T-helper 2 cell (primary cell): ENCODE data around the gene EXOC4.
"Not testable (repeated sequence)": the region's sequence is repeated elsewhere in the genome, so short reads cannot be mapped to it uniquely, and the experiment has no call there.

ENCODE experiments used
- DNase-seq, 5 experiments: peaks; one replicate each; pipeline versions ENCODE4 v3.0.0 to v3.0.0-alpha.2; 2012 to 2022

EXOC4 gene

DNA sequence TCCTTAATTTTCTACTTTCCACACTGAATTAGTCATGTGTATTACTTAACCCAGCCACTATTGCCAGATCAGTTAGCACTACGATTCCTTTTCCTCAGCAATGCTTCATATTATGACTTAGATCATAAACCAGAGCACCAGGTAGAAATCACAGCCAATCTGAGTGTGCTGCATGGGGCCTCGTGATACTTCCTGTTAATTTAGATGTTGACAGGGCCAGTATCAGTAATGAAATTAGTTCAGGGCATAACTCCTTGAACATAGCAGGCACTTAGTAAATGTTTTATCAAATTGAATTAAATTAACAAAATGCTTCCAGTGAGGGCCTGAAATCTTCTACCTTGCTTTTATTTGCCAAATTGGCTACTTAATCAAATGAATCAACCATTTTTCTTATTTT, 705.0 kb downstream of the EXOC4 start:
- no peak for DNase-seq

DNA sequence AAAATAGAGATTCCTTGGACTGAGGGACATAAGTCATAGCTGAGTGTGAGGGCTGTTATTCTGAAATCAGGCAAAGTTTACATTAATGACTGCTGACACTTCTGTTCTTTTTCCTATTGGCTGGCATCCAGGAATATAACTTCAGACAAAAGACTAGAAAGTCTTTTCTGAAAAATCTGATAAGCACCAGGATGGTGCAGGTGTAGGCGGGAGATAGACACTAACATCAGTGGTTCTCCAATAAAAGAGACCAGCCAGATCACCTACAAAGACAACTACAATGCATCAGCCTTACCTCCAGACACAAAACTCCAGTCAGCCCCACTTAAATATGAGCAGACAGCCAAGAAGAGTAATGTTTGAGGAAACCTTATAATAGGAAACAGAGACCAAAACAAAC, 705.9 kb downstream of the EXOC4 start:
- no peak for DNase-seq

DNA sequence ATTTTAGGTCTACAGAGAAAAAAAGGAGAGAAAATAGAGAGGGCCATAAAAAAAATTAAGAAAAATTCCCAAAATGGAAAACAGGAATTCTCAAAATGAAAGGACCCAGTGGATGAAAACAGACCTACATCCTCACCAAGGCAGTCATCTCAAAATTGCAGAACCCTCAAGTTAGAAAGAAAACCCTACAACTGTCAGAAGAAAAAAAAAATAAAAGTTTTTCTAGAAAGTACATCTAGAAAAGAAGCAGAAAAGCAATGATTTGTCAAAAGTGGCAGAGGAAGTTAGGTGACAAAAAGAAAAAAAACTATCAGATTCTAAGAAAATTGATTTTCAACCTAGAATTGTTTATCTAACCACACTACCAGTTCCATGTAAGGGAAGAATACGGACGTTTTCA, 706.6 kb downstream of the EXOC4 start:
- no peak for DNase-seq

DNA sequence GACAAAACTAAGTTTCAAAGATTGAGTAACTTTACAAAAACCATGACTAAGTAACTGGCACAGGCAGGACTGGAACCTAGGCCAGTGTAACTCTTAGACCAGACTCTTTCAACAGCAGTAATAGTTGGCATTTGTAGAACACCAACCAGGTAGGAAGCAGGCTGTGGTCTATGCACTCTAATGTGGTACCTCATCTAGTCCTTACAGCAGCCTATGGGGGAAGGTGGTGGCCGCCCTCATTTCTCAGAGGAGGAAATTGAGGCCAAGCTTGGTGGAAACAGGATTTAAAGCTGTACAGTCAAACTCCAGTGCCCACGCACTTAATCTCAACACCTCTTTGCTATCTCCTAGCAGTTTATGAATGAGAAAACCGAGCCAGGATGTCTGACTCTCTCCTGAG, 708.8 kb downstream of the EXOC4 start:
- DNase-seq = peak in 2 of 5 experiments; percentile 1 to 16

DNA sequence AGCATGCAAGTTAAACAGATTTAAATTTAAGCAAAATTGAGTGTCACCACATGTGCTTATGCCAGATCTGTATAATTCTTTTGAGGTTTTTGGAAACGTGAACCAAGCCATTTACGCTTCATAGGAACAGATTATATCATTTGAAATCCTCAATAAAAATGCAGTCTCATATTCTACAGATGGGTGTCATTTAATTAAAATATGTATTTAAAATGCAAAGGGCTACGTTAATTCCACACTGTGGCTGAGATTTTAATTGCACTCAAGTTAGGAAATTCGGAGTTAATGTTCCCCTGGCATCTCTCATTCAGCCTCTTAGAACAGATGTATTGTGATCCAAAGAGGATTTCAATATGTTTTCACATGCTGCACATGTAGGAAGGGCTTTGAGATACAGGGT, 709.8 kb downstream of the EXOC4 start:
- DNase-seq = no peak

DNA sequence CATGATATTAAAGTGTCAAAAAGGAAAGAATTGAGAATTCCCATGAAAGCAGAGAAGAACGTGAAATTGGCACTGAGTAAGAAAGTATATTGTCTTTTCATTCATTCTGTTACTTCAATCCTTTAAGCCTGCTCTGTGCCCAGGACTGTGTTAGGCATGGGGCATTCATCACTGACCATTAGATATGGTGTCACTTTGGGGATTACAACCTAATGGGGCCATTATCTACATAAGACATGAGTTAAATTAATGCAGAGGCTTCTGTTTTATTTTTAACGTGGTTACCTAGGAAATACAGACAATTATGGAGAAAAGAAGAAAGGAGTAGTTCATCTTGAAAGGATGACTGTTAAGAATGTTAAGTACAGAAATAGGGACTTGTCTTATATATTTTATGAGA, 710.8 kb downstream of the EXOC4 start:
- no peak for DNase-seq

DNA sequence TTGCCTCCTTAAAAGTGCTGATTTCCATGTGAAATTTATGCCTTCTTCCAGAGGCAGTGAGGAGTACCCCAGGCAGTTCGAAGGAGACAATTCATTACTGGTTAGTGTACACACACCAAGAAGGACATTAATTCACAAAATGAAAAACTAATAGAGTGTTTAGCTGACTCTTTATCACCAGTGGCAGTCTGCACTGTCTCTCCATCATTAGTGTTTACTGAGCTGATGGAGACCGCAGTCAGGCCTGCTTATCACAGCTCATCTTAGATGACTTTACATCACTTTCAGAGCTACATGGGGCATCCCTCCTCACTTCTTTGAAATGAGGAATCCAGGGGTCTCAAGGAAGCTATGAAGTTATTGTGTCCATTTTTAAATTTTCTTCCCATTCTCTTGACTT, 718.7 kb downstream of the EXOC4 start:
- DNase-seq = no peak

DNA sequence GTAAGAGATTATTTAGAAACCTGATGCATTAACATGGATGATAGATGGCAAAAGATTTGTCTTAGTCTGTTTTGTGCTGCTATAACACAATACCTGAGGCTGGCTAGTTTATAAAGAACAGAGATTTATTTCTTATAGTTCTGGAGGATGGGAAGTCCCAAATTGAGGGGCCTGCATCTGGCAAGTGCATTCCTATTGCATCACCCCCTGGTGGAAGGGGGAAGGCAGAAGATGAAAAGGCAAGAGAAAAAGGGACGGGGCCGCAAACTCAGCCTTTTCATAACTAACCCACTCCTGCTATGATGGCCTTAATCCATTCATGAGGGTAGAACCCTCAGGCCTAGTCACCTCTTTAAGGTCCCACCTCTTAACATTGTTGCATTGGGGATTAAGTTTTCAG, 720.8 kb downstream of the EXOC4 start:
- DNase-seq = no peak

DNA sequence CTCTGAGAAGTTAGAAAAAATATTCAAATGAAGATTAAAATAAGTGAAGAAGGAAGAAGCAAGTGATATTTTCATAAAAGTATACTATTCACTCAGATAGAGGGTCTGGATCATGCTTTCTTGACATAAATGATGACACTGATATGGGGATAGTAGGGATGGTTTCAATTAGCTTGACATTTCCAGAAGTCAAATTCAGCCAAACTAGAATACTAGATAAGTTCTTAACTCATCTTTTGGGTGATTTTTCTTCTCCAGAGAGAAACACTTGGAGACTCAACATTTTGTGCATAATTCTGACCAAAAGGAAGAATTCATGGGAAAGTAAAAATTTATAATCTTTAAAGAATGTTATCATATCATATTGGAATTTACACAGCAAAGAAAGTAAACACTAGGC, 722.3 kb downstream of the EXOC4 start:
- no peak for DNase-seq

DNA sequence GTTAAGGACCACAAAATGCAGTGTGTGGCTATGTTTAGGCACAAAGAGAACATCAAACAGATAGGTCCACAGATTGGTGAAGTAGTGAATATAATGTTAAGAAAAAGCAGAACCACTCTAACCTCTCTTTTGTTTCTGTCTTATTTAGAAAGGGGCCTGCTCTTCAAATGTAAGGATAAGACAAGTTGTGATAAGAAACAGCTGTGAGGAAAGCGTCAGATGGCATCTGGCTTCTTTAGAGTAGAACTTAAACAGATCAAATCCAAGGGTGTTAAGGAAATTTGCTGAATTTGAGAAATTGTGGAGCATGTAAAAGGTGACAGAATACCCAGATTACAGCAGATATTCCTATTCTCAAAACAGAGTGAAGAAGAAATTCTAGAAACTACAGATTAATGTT, 723.3 kb downstream of the EXOC4 start:
- DNase-seq = no peak

DNA sequence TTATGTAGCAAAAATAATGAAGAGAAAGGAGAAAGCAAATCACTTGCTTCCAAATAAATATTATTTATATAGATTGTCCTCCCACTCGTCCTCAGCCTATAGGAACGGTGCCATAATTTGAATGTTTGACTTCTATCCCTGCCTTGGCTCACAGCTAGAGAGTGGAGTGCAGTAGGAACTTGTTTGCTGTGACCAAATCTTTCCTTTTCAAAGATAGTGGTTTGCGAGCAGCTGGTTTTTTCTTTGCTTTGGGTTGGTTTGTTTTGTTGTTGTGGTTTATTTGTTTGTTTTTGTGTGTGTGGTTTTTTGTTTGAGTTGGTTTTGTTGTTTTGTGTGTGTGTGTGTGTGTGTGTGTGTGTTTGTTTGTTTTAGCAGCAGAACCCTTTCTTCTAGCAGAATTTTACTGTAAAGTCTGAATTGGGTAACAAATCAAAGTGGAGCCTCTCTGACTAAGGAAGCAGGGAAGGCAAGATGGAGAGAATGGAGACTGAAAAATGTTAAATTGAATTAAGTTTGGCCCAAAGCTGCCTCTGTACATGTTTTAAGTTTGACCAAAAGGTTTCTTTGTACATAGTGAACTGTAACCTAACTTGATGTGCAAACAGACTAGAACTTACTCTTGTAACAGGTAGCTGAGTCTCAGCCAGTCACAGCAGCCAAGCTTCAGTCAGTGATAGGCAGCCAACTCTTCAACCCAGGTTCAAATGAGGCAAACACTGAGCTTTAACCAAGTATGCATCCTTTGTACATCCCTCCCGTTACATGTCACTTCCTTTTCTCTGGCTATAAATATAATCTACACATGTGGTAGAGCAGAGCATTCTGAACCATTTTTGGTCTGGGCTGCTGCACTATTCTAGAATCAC, 724.8 kb downstream of the EXOC4 start:
- DNase-seq = no peak

DNA sequence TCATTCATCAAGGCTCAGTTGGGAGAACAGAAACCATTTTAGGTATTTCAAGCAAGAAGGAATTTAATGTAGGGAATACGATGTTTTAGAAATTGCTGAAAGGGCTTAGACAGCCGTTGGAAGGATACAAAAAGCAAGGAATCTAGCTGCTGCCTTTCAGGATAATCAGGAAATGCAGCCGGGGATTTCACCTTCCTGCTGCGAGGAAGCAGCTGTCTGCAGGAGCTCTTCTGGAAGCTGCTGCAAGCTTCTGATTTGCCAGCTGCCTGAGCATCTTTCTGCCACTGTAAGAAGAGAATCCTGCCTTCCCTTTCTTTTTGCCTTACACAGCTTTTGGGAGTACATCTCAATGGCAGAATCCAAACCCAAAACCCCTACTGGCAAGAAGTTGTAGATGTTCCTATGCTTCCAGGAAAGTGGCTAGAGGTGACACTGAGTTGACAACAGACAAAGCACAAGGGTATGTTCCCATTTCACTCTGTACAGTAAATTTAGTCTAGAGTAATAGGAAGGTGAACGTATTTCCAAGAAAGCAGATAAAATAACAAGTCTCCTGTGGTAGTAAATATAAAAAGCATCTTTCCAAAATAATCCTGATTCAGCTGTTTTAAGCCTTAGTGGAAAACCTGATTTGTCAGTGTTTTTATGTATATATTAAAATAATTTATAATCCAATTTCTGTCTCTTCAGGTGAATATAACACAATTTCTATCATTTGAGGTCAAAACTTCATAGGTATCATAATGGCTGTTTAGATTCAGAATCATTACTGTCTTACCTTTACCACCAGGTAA, 725.8 kb downstream of the EXOC4 start:
- DNase-seq = no peak

DNA sequence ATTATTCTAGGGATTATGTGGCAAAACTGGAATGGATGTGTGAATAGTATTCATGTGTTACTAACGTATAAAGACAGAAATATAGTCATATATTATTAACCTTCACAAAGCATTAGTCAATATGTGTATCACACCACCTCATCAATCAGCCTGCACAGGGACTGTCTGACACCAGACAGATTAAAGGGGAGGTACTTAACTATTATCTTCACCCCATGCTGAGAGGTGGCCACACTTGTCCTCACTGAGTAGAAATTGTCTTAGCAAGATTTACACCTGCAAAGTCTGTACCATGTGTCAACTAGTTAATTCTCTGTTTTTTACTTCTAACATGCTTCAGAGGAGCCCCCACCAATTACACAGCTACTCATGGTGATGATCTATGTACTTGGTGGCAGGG, 727.9 kb downstream of the EXOC4 start:
- no peak for DNase-seq

DNA sequence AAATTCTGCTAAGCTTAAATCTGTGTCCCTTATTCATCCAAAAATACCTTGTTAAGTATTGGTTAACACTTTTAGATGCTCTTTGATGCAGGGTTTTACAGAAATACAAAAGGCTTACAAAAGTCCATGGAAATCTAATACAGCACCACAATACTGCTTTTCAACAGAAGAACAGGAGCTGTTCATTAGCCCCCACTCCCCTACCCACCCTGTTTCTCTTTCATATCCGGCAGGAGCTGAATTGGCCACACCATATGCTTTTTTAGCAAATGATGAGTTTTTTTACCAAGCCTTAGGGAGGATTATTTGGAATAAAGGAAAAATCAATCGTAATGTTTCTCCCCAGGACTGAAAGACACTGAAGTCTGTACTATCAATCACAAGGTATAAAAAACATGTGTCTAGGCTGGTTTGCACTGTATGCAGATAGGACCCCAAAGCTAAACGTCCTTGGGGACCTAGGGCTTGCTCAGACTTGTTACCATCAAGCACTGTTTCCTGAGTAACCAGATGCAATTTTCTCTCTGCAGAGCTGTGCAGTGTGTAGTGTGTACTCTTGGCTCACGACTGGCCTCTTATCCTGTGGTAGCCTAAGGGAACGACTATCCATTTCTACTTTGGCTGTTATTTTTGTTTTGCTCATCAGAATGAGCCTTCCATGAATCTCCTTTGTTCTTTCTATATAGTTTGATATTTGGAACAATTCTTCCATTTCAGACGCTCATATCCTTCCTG, 731.0 kb downstream of the EXOC4 start:
- DNase-seq = no peak

DNA sequence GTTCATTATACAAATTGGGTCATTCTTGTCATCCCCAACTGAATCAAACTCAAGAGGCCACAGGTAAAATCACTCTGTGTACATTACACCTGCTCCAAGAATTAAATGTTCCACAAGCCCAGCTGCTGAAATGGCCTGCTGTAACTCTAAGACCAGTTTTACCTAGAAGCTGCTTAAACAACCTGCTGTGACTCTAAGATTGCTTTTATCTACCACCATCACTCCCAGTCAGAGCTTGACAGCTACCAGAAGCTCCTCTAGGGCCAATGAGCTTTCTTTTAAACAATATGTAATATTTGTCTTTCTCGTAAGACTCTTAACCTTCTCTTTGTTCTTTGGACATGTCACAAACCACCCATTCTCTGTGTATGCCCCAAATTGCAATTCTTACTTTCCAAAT, 732.4 kb downstream of the EXOC4 start:
- DNase-seq = no peak

DNA sequence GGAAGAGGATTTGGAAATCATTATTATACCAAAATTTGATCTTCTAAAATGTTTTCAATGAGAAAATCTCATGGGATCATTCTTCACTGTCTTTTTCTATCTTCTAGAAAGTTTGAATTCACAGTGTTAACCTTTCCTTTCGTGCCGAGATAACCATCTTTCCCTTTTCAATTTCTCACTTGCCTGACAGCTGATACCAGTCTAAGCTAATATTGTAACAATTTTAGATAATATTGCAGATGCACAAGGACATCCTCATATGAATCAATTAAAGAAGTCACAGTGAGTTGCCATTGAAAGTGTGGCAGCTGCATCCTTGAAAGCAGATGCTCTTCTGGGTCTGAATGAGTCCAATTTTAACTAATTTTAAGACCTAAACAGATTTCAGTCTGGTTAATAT, 734.7 kb downstream of the EXOC4 start:
- DNase-seq = no peak

DNA sequence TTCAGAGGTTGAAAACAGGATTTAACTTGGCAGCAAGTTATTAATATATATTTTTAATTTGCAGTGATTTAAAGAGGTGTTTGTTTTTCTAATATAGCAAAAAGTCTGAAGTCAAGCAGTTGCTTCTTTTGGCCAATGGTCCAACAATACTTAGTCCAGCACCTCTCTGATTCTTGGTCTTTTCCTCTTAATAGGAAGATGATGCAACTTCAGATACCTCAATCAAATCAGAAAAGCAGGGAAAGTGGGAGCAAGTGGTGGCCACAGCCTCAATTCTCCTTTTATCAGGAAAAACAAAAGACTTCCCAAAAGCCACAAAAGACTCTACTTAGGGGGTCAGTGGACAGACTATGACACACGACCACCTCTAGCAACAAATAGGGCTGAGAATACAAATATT, 740.7 kb downstream of the EXOC4 start:
- no peak for DNase-seq

DNA sequence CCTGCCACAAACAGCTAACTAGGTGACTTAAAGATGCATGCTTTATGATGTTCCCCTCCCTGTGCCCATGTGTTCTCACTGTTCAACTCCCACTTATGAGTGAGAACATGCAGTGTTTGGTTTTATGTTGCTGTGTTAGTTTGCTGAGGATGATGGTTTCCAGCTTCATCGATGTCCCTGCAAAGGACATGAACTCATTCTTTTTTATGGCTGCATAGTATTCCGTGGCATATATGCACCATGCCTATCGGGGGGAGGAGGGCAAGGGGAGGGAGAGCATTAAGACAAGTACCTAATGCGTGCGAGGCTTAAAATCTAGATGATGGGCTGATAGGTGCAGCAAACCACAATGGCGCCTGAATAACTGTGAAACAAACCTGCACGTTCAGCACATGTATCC, 741.2 kb downstream of the EXOC4 start:
- not testable (repeated sequence) for DNase-seq

DNA sequence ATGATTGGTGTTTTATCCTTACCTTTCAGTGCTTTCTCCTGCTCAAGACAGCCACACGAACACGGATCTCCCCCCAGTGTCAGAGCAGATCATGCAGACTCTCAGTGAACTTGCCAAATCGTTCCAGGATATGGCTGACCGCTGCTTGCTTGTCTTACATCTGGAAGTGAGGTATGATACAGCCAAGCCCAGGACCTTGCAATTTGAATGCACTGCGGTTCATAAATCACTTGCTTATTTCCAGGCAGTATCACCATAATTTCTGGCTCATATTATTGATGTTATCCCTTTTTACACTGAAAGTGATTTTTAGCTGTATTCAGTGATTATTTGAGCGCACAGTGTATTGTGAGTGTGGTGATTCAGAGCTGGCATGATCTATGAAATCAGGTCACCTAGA, 744.6 kb downstream of the EXOC4 start:
- DNase-seq = no peak

DNA sequence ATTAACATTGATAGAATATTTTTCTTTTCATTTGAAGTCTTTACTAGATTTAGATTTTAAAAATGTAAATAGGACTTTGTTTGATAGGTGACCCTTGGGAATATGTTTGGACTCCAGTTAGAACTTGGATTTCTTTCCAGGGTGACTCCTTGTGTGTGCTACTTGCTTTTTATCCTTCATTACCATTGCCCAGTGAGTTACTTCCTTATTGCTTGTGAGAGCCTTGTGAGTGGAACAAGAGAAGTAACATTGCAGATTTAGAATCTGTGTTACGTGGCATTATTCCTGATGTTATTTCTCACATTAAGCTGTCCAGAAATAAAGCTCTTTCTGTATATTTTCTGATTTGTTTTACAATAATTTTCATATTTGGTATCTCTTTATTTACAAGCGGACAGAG, 746.3 kb downstream of the EXOC4 start:
- no peak for DNase-seq

DNA sequence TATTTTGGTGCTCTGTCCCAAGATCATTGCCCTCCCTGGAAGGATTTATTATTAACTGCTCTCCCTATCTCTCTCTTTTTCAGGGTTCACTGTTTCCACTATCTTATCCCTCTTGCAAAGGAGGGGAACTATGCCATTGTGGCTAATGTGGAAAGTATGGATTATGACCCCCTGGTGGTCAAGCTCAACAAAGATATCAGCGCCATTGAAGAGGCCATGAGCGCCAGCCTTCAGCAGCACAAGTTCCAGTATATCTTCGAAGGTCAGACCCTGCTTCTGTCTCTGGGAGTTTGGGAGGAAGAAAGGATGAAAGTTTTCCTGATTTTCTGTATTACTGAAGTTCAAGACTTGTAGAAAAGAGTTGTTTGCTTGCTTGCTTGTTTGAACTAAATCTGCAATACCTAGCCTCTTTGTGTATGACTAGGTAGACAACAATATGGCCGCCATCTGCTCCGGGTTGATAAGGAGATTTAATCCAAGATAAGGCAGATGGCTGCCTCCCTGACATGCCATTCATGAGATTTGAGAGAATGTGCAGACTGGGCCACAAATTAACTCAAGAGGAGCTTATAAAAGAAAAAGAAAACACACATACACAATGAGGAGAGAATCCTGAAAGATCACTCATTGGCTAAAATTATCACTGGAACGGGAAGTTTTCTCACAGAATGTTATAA, 752.1 kb downstream of the EXOC4 start:
- DNase-seq = no peak

DNA sequence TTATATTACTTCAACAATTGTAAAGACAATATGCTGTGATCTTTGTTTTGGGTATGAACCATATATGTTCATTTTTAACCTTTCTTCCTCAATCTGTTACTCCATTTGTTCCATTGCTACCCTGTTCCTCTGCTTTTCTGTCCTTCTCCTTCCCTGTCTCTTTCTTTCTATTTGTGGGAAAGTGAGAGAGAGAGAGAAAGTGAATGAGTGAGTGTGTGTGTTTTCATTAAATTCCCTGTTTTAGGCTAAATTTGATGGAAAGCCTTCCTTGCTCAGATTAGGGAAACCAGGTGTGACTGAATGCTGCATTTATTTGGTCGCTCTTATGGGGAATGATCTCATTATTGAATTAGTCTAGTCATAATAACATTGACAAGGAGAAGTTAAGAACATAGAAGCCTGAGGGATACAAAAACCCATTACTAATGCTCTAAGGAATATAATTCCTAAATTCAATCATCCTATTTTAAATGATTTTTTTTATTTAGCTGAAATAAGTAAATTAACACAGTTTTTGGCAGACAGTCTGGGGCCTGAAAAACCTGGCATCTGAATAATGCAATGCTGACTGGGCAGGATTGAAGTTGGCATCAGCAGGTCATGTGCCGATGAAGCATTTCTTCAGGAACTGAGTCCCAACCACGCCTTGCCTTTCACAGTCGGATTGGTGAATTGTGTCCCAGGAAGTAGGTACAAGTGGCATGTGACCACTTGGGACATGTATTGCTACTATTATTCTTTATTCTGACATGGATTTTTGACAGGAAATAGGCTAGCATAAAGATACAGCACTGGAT, 756.6 kb downstream of the EXOC4 start:
- DNase-seq = no peak
